Panc1 (cell line): ENCODE data around the gene CLDN15. TPM values are rescaled to one million over a fixed set of nuclear protein-coding genes. Genes with fewer than 3 reads are reported as not detected.

Experiments used
- ATAC-seq: fragments of 200-7000 bp; cut with Tn5 transposase; 2 replicates; pipeline ENCODE4 v1.9.1; 2020; ENCODE audit warnings: mild to moderate bottlenecking, moderate library complexity
- BruUV-seq: library from RNA; stranded (reverse); fragments of 400-500 nt; replicated peaks from 2 replicates; lab custom pipeline; 2021; lab: Mats Ljungman, UMichigan
- CTCF ChIA-PET: fragments of 300-600 bp; sonication (Branson Sonifier 250); formaldehyde crosslinking; loops from one replicate; lab custom pipeline; 2022; ENCODE audit warnings: antibody characterized with exemption; lab: Charles Lee
- POLR2A ChIA-PET: fragments of 300-600 bp; sonication (Branson Sonifier 250); formaldehyde crosslinking; loops from one replicate; lab custom pipeline; 2022; ENCODE audit warnings: antibody characterized with exemption; lab: Charles Lee
- DNase-seq: peaks from one replicate; pipeline ENCODE4 v3.0.0-alpha.2; 2010; ENCODE audit warnings: low read depth, low spot score
- H3K27ac ChIP-seq: 2 replicates; pipeline ENCODE4 v1.5.1; 2011; ENCODE audit warnings: mild to moderate bottlenecking, low read length, inconsistent platforms
- H3K27me3 ChIP-seq: fragments of 200-500 bp; sonication (Bioruptor generic); 2 replicates; pipeline ENCODE4 v1.6.0; 2014; ENCODE audit warnings: low read length, inconsistent platforms; ENCODE audit not compliant: control insufficient read depth, insufficient read depth
- H3K36me3 ChIP-seq: fragments of 200-500 bp; sonication (Bioruptor generic); 2 replicates; pipeline ENCODE4 v1.5.1; 2014; ENCODE audit warnings: inconsistent platforms, mild to moderate bottlenecking, low read length, moderate library complexity; ENCODE audit not compliant: control insufficient read depth, insufficient read depth
- H3K4me1 ChIP-seq: 2 replicates; pipeline ENCODE4 v1.5.1; 2011; ENCODE audit warnings: inconsistent platforms, mild to moderate bottlenecking, low read length, moderate library complexity; ENCODE audit not compliant: control insufficient read depth, insufficient read depth
- H3K4me3 ChIP-seq, 2 experiments: 2 replicates each; pipeline ENCODE4 v1.5.1; 2011 to 2012; ENCODE audit warnings: low read depth in 2 of 2, low read length in 2 of 2, mild to moderate bottlenecking in 2 of 2, inconsistent platforms in 1 of 2, moderate library complexity in 1 of 2
- H3K9me3 ChIP-seq: fragments of 200-500 bp; sonication (Bioruptor generic); 2 replicates; pipeline ENCODE4 v1.5.1; 2014; ENCODE audit warnings: low read depth, mild to moderate bottlenecking, inconsistent platforms, low read length, moderate library complexity; ENCODE audit not compliant: control insufficient read depth, insufficient read depth
- POLR2AphosphoS5 ChIP-seq: IDR thresholded peaks from 2 replicates; pipeline ENCODE4 v1.6.1; 2012; ENCODE audit warnings: mild to moderate bottlenecking, low read depth, low read length, moderate library complexity
- SIN3A ChIP-seq: IDR thresholded peaks from 2 replicates; pipeline ENCODE4 v1.6.1; 2012; ENCODE audit warnings: low read depth, mild to moderate bottlenecking, low read length, moderate library complexity, borderline replicate concordance; ENCODE audit not compliant: insufficient read depth
- TCF7L2 ChIP-seq: IDR thresholded peaks from 2 replicates; pipeline ENCODE4 v1.6.1; 2011; ENCODE audit warnings: mild to moderate bottlenecking, low read depth, low read length, inconsistent platforms
- in situ Hi-C: cut with HindIII; loops from 2 replicates; pipeline ENCODE4 v1.10.0; 2016; ENCODE audit warnings: low sequenced_read_pairs, low pct_unique_long_range_greater_than_20kb
- intact Hi-C: fragments of 100-400 bp; cut with micrococcal nuclease; formaldehyde crosslinking; loops from one replicate; pipeline ENCODE4 v1.10.0; 2022; ENCODE audit not compliant: unreplicated experiment
- total RNA-seq: library from RNA; stranded (reverse); gene quantifications from one replicate; pipeline ENCODE4 v1.2.1, GENCODE V29; 2021; ENCODE audit not compliant: unreplicated experiment
- TF ChIP-seq, protein P1 (sequence below): fragments of 450-650 bp; IDR thresholded peaks from 2 replicates; pipeline ENCODE4 v1.5.1; 2017; ENCODE audit warnings: mild to moderate bottlenecking
- TF ChIP-seq, protein P2 (sequence below), 2 experiments: IDR thresholded peaks; 2 replicates each; pipeline ENCODE4 v1.6.1; 2011 to 2012; ENCODE audit warnings: low read depth in 2 of 2, control low read depth in 1 of 2, low read length in 1 of 2, mild to moderate bottlenecking in 1 of 2, moderate library complexity in 1 of 2; ENCODE audit not compliant: insufficient read depth in 1 of 2

Gene CLDN15
- total RNA-seq, 1 experiment from 2014 or later, result 8.0 TPM

DNA sequence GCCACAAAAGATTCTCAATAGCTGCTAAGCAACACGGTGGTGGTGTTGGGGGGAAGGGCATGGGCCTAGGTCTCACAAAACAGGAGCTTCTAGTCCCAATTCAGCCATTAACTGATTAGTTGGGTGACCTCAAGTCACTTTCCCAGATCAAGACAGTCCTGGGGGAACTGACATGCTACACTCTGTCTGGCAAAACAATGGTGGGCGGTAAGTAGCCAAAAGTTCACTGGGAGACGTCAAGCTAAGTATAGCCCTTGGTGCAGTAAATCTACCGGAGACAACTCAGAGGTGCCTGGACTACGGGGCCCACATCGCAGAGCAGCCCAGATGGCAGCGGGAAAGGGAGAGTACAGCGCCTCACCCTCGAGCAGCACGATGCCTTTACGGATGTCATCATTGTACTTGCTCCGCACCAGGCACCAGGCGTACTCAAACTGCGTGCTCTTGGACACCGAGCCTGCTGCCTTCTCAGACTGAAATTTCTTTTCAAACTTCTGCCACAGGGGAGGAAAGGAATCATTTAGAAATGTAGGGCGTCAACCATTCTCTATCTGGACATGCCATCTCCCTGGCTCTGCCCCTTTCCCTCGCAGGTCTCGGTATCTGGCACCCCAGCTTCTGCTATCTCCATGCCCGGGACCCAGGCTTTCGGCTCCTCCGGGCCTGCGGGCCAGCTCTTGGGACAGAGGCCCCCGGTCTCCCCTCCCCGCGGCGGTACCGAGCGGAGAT, 6.2 kb upstream of the CLDN15 start:
- TF ChIP-seq, protein P1, sequence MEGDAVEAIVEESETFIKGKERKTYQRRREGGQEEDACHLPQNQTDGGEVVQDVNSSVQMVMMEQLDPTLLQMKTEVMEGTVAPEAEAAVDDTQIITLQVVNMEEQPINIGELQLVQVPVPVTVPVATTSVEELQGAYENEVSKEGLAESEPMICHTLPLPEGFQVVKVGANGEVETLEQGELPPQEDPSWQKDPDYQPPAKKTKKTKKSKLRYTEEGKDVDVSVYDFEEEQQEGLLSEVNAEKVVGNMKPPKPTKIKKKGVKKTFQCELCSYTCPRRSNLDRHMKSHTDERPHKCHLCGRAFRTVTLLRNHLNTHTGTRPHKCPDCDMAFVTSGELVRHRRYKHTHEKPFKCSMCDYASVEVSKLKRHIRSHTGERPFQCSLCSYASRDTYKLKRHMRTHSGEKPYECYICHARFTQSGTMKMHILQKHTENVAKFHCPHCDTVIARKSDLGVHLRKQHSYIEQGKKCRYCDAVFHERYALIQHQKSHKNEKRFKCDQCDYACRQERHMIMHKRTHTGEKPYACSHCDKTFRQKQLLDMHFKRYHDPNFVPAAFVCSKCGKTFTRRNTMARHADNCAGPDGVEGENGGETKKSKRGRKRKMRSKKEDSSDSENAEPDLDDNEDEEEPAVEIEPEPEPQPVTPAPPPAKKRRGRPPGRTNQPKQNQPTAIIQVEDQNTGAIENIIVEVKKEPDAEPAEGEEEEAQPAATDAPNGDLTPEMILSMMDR, result no peak
- no peak for TF ChIP-seq SIN3A
- TF ChIP-seq, protein P2, sequence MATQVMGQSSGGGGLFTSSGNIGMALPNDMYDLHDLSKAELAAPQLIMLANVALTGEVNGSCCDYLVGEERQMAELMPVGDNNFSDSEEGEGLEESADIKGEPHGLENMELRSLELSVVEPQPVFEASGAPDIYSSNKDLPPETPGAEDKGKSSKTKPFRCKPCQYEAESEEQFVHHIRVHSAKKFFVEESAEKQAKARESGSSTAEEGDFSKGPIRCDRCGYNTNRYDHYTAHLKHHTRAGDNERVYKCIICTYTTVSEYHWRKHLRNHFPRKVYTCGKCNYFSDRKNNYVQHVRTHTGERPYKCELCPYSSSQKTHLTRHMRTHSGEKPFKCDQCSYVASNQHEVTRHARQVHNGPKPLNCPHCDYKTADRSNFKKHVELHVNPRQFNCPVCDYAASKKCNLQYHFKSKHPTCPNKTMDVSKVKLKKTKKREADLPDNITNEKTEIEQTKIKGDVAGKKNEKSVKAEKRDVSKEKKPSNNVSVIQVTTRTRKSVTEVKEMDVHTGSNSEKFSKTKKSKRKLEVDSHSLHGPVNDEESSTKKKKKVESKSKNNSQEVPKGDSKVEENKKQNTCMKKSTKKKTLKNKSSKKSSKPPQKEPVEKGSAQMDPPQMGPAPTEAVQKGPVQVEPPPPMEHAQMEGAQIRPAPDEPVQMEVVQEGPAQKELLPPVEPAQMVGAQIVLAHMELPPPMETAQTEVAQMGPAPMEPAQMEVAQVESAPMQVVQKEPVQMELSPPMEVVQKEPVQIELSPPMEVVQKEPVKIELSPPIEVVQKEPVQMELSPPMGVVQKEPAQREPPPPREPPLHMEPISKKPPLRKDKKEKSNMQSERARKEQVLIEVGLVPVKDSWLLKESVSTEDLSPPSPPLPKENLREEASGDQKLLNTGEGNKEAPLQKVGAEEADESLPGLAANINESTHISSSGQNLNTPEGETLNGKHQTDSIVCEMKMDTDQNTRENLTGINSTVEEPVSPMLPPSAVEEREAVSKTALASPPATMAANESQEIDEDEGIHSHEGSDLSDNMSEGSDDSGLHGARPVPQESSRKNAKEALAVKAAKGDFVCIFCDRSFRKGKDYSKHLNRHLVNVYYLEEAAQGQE (IDR thresholded peaks at IDR 0.05; ENCODE audit: insufficient read depth in 1 of 2, low read depth in 2 of 2, low read length in 1 of 2), result no peak
- no peak for TF ChIP-seq TCF7L2
- TF ChIP-seq POLR2AphosphoS5, result no peak
- peak overlapping the region; percentile 92 to 100 for H3K4me3 ChIP-seq
- ChIA-PET POLR2A (interaction anchor here (0.9 kb wide), 1 partner anchor 24 kb away, joined by 11 read pairs; no protein-coding TSS in a partner anchor), CTCF (interaction anchor here (0.5 to 1.6 kb wide), 5 partner anchors 26 to 123 kb away, joined by 3 to 8 read pairs (median 4); partner anchors contain the start of genes PLOD3 and ZNHIT1)
- no peaks in the 10 kb centered on the region for H3K27me3 ChIP-seq
- peaks cover 12% of the 10 kb centered on the region; the same call in 1 of the 2 replicates for H3K4me1 ChIP-seq
- no peak for ATAC-seq
- DNase-seq, result no peak
- no peaks in the 10 kb centered on the region; the same call in 1 of the 2 replicates for H3K36me3 ChIP-seq
- H3K27ac ChIP-seq, result peak overlapping the region; percentile 97
- intact Hi-C loops (no loop called here), in situ Hi-C loops (no loop called here)
- TSS peak; percentile 51 for BruUV-seq
- H3K9me3 ChIP-seq, result no peaks in the 10 kb centered on the region

DNA sequence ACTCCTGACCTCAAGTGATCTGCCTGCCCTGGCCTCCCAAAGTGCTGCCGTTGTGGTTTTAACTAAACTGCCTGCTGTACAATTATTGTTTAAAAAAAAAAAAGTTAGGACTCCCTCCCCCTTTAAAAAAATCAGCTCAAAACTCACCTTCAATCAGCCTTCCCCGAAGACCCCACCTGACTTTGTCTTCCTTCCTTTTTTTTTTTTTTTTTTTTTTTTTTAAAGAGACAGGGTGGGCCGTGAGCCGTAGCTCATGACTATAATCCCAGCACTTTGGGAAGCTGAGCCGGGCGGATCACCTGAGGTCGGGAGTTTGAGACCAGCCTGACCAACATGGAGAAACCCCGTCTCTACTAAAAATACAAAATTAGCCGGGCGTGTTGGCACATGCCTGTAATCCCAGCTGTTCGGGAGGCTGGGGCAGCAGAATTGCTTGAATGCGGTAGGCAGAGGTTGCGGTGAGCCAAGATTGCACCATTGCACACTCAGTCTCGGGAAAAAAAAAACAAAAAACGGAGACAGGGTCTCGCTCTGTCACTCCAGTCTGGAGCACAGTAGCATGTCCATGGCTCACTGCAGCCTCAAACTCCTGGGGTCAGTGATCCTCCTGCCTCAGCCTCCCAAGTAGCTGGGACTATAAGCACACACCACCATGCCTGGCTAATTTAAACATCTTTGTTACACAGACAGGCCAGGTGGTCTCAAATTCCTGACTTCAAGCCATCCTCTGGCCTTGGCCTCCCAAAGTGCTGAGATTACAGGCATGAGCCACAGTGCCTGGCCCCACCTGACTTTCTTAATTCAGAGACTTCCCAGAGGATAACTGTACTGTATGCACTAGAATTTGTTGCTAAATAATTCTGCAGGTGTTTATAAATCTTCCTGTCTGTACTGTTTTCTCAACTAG, 4.1 kb upstream of the CLDN15 start:
- Histone ChIP-seq H3K4me1 (peaks cover 12% of the 10 kb centered on the region; the same call in 1 of the 2 replicates), H3K4me3 (no peak overlapping the region), H3K27ac (no peak overlapping the region), H3K9me3 (no peaks in the 10 kb centered on the region), H3K36me3 (no peaks in the 10 kb centered on the region; the same call in 1 of the 2 replicates), H3K27me3 (no peaks in the 10 kb centered on the region)
- intact Hi-C loops, result no loop called here
- ATAC-seq (no peak), DNase-seq (no peak)
- in situ Hi-C loops, result no loop called here
- ChIA-PET CTCF (interaction anchor here (0.9 kb wide), 1 partner anchor 41 kb away, joined by 10 read pairs; no protein-coding TSS in a partner anchor), POLR2A (no interaction called here)
- BruUV-seq, result no TSS peak
- TF ChIP-seq, protein P1, result no peak
- TF ChIP-seq, protein P2 (IDR thresholded peaks at IDR 0.05; ENCODE audit: insufficient read depth in 1 of 2, low read depth in 2 of 2, low read length in 1 of 2), result no peak
- no peak for TF ChIP-seq POLR2AphosphoS5
- TF ChIP-seq SIN3A, result no peak
- no peak for TF ChIP-seq TCF7L2
